Spleen (tissue), 11 donors: ENCODE results near the gene PSMD13. TPM values are rescaled to one million over a fixed set of nuclear protein-coding genes. Genes with fewer than 3 reads are reported as not detected.
A peak's percentile ranks its signal among the peaks of the same experiment; 100 is the strongest.

ENCODE experiments used
- DNase-seq: peaks from one replicate; pipeline ENCODE4 v3.0.0-alpha.2; 2020
- H3K27ac ChIP-seq, 8 donors: fragments of 200-600 bp; sonication (generic) in 7 of 8; 1 replicate in 4 of 8; 2 replicates in 4 of 8; pipeline versions ENCODE4 v1.5.0 to v1.8.0; 2016 to 2021; ENCODE audit warnings: inconsistent platforms in 4 of 8, mild to moderate bottlenecking in 4 of 8, moderate library complexity in 1 of 8
- H3K27me3 ChIP-seq, 7 donors: fragments of 200-600 bp; sonication (generic) in 6 of 7; replicated peaks in 1 of 7; 1 replicate in 4 of 7; 2 replicates in 3 of 7; pipeline versions ENCODE4 v1.5.0 to v1.8.0; 2016 to 2021; ENCODE audit warnings: inconsistent platforms in 3 of 7, mild to moderate bottlenecking in 1 of 7
- H3K36me3 ChIP-seq, 6 donors: fragments of 200-600 bp; sonication (generic) in 5 of 6; 1 replicate in 4 of 6; 2 replicates in 2 of 6; pipeline versions ENCODE4 v1.5.0 to v1.8.0; 2016 to 2021; ENCODE audit warnings: inconsistent platforms in 2 of 6
- H3K4me1 ChIP-seq, 6 donors: fragments of 200-600 bp; sonication (generic) in 5 of 6; 1 replicate in 3 of 6; 2 replicates in 3 of 6; pipeline versions ENCODE4 v1.5.0 to v1.8.0; 2016 to 2021; ENCODE audit warnings: inconsistent platforms in 3 of 6
- H3K4me3 ChIP-seq, 8 donors: fragments of 200-600 bp; sonication (generic) in 7 of 8; 1 replicate in 4 of 8; 2 replicates in 4 of 8; pipeline versions ENCODE4 v1.5.0 to v1.8.0; 2016 to 2021; ENCODE audit warnings: inconsistent platforms in 4 of 8, mild to moderate bottlenecking in 4 of 8, moderate library complexity in 2 of 8
- H3K9me3 ChIP-seq, 8 donors: fragments of 200-600 bp; sonication (generic) in 7 of 8; 1 replicate in 4 of 8; 2 replicates in 4 of 8; pipeline versions ENCODE4 v1.5.0 to v1.8.0; 2016 to 2021; ENCODE audit warnings: inconsistent platforms in 4 of 8
- CTCF ChIP-seq, 11 experiments: fragments of 200-600 bp in 7 of 11; fragments of 450-650 bp in 4 of 11; sonication (generic) in 4 of 11; IDR thresholded peaks in 8 of 11; conservative IDR thresholded peaks in 3 of 11; 1 replicate in 7 of 11; 2 replicates in 4 of 11; pipeline versions ENCODE4 v1.4.0 to v1.8.0; 2016 to 2021; ENCODE audit warnings: antibody characterized with exemption in 11 of 11, inconsistent platforms in 4 of 11, mild to moderate bottlenecking in 1 of 11
- POLR2A ChIP-seq, 3 donors: fragments of 450-650 bp; IDR thresholded peaks; one replicate each; pipeline ENCODE4 v1.5.1; 2017; ENCODE audit warnings: antibody characterized with exemption in 3 of 3, mild to moderate bottlenecking in 1 of 3
- POLR2AphosphoS5 ChIP-seq, 3 donors: sonication (generic); formaldehyde crosslinking; IDR thresholded peaks; one replicate each; pipeline ENCODE4 v1.5.1; 2017; ENCODE audit warnings: antibody characterized with exemption in 3 of 3
- WGBS, 5 donors: extraction: QIAGEN DNeasy Blood & Tissue Kit in 3 of 5; methylation state at CpG; one replicate each; pipeline versions ENCODE4 v1.1.5 to v1.1.7; 2013 to 2018; 5-methylcytosine and 5-hydroxymethylcytosine counted together
- intact Hi-C: fragments of 100-400 bp; cut with DNase I; formaldehyde crosslinking; loops from one replicate; pipeline ENCODE4 v1.15.0; 2023; ENCODE audit warnings: low total_unique reads
- polyA plus RNA-seq, 3 donors: library from polyadenylated mRNA; stranded (reverse); fragments of 200-250 nt; gene quantifications; one replicate each; pipeline ENCODE4 v1.2.1, GENCODE V29; 2013
- total RNA-seq, 7 donors: library from RNA; depleted of rRNA in 3 of 7; stranded (reverse); fragments of >200 nt in 3 of 7; fragmentation: NEBNext Ultra II Directional in 4 of 7; extraction: Animal tissue kit (Norgen Biotek cat#: 25700) in 4 of 7; gene quantifications; one replicate each; pipeline versions ENCODE4 v1.1.0 to v1.2.1, GENCODE V29; 2016 to 2021
- donor health status: healthy with polysubstance abuse.
- donor health status: DM: no; HTN: no; CAD: no; lungs with moderate emphysema.
- donor health status: DM: no; HTN: no; CAD: no.
- donor health status: Bipolar disorder and iron deficiency.
- donor health status: healthy.
- donor health status: DM: no; HTN: no; CAD: no.
- donor health status: DM: yes; HTN: yes; CAD: no.

The PSMD13 gene
- total and polyA plus RNA-seq, 10 donors = 93.6 to 229 (median 102) TPM

- 82 to 91% (median 84%) methylated on average over 4 to 12 of the region's 12 CpGs for WGBS, 5 donors
- Histone ChIP-seq H3K36me3 (peaks cover 0 to 63% (median 36%) of the 10 kb centered on the region in 6 donors), H3K27me3 (no peaks in the 10 kb centered on the region), H3K4me3 (no peak overlapping the region), H3K27ac (peak overlapping the region in 1 of 8 donors; percentile 11), H3K4me1 (peaks cover 16 to 71% (median 59%) of the 10 kb centered on the region in 6 donors), H3K9me3 (no peaks in the 10 kb centered on the region)
- intact Hi-C loops = no loop called here
- DNase-seq = no peak
- TF ChIP-seq POLR2A (IDR thresholded peaks at IDR 0.05) (no peak), POLR2AphosphoS5 (IDR thresholded peaks at IDR 0.05) (no peak), CTCF (IDR thresholded peaks at IDR 0.05 in 8 of 11, conservative IDR thresholded peaks at IDR 0.05 in 3 of 11) (no peak)
Observed at GRCh38 chr11:204587-205109, 32.1 kb upstream of the PSMD13 start.

DNA sequence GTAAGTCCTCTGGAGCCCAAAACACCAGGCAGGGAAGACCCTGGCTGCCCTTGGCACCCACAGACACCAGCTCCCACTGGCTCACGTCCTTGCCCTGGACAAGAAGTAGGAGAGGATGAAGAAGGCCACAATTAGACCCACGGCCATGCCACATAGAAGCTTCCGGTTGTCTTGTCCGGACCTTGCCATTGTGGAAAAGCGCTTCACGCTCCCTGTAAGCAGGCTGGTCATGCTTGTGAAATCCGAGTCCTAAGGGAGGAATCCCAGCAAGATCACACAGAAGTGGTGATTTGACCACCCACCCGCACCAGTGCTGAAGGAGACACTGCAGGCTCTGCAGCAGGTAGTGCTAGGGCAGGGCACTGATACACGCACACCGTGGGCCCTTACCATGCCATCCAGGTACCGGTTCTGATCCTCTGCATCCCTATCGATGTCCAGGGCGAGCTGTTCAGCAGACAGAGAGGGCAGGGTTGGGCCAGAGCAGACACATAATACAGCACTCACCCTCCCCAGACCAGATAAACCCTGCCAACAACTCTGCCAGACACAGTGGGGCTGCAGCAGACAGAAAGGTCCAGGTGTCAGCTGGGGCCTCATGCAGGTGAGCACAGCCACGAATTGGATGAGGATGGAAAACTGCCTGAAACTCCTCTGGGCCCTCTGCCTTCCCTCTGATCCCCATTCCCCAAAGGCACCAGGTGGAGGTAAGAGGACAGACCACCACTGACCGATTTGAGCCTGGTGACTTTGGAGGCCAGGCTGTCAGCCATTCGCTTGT is 31.4 kb upstream of the PSMD13 start:
- intact Hi-C loops = no loop called here
- H3K4me1 ChIP-seq = peaks cover 22 to 78% (median 66%) of the 10 kb centered on the region in 6 donors
- peaks cover 0 to 63% (median 43%) of the 10 kb centered on the region in 6 donors for H3K36me3 ChIP-seq
- TF ChIP-seq POLR2A (IDR thresholded peaks at IDR 0.05) (no peak), POLR2AphosphoS5 (IDR thresholded peaks at IDR 0.05) (no peak), CTCF (IDR thresholded peaks at IDR 0.05 in 8 of 11, conservative IDR thresholded peaks at IDR 0.05 in 3 of 11) (no peak)
- H3K27me3 ChIP-seq = no peaks in the 10 kb centered on the region
- 90 to 96% (median 94%) methylated on average over 14 to 16 of the region's 16 CpGs for WGBS, 5 donors
- no peaks in the 10 kb centered on the region for H3K9me3 ChIP-seq
- peak overlapping the region in 2 of 8 donors; percentile 99 to 100 for H3K27ac ChIP-seq
- DNase-seq = no peak
- H3K4me3 ChIP-seq = peak overlapping the region in 3 of 8 donors; percentile 87 to 96 (median 95)

DNA sequence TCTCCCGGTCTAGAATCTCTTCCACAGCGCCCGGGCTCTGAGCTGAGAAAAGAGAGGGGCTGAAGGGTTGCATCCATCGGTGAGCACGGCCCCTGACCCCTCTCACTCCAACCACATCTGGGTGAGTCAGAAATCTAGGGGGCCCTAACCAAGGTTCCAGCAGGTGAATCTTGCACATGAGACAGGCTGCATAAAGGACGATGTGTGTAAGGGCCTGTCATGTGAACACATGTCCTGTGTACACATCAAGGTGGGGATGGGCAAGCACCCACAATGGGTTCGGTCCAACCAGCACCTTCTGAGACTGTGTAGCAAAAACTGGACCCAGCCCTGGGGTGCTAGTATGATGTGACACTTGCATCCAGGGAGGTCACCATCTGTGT is 30.8 kb upstream of the PSMD13 start:
- intact Hi-C loops = no loop called here
- H3K9me3 ChIP-seq = no peaks in the 10 kb centered on the region
- TF ChIP-seq CTCF (IDR thresholded peaks at IDR 0.05 in 8 of 11, conservative IDR thresholded peaks at IDR 0.05 in 3 of 11) = no peak
- no peak for TF ChIP-seq POLR2AphosphoS5 (IDR thresholded peaks at IDR 0.05)
- no peak for TF ChIP-seq POLR2A (IDR thresholded peaks at IDR 0.05)
- peak overlapping the region in 6 of 8 donors; percentile 67 to 96 (median 89) for H3K4me3 ChIP-seq
- no peak for DNase-seq
- peak overlapping the region in 5 of 8 donors; percentile 98 to 100 (median 99) for H3K27ac ChIP-seq
- WGBS, 5 donors = 82 to 92% (median 86%) methylated on average over 7 of the region's 7 CpGs
- peaks cover 24 to 82% (median 70%) of the 10 kb centered on the region in 6 donors for H3K4me1 ChIP-seq
- H3K36me3 ChIP-seq = peaks cover 0 to 63% (median 45%) of the 10 kb centered on the region in 6 donors
- no peaks in the 10 kb centered on the region for H3K27me3 ChIP-seq
